Breast epithelium (tissue), 4 donors: ENCODE data around the gene CNFN. TPM values are rescaled to one million over a fixed set of nuclear protein-coding genes. Genes with fewer than 3 reads are reported as not detected.

Experiments used
- DNase-seq, 2 donors: peaks; one replicate each; pipeline ENCODE4 v3.0.0-alpha.2; 2019; ENCODE audit warnings: low spot score in 2 of 2
- H3K27ac ChIP-seq, 2 donors: fragments of 200-600 bp; sonication (generic) in 1 of 2; one replicate each; pipeline ENCODE4 v1.5.1; 2016 to 2019; ENCODE audit warnings: mild to moderate bottlenecking in 1 of 2
- H3K27me3 ChIP-seq, 2 donors: fragments of 200-600 bp; sonication (generic) in 1 of 2; one replicate each; pipeline versions ENCODE4 v1.5.1 to v1.6.0; 2017 to 2019; ENCODE audit warnings: control low read depth in 1 of 2, mild to moderate bottlenecking in 1 of 2
- H3K36me3 ChIP-seq: fragments of 200-600 bp; one replicate; pipeline ENCODE4 v1.5.1; 2019
- H3K4me1 ChIP-seq, 2 donors: fragments of 200-600 bp; sonication (generic); one replicate each; pipeline ENCODE4 v1.5.1; 2016 to 2019; ENCODE audit warnings: control low read depth in 1 of 2
- H3K4me3 ChIP-seq, 3 donors: fragments of 200-600 bp; sonication (generic); 1 replicate in 2 of 3; 2 replicates in 1 of 3; pipeline ENCODE4 v1.5.1; 2016 to 2019; ENCODE audit warnings: mild to moderate bottlenecking in 3 of 3, moderate library complexity in 2 of 3
- H3K9me3 ChIP-seq, 2 donors: fragments of 200-600 bp; sonication (generic) in 1 of 2; one replicate each; pipeline ENCODE4 v1.5.1; 2016 to 2019; ENCODE audit warnings: control low read depth in 1 of 2
- POLR2A ChIP-seq: fragments of 450-650 bp; IDR thresholded peaks from one replicate; pipeline ENCODE4 v1.6.1; 2016; ENCODE audit warnings: antibody characterized with exemption, mild to moderate bottlenecking, moderate library complexity
- POLR2AphosphoS5 ChIP-seq, 3 donors: sonication (generic); formaldehyde crosslinking; IDR thresholded peaks; one replicate each; pipeline ENCODE4 v1.6.1; 2017; ENCODE audit warnings: antibody characterized with exemption in 3 of 3
- intact Hi-C: fragments of 100-400 bp; cut with DNase I; formaldehyde crosslinking; loops from one replicate; pipeline ENCODE4 v1.15.1; 2023; ENCODE audit warnings: low total_unique reads
- total RNA-seq, 3 donors: library from RNA; depleted of rRNA; stranded (reverse); fragments of >200 nt; gene quantifications; one replicate each; pipeline ENCODE4 v1.1.0, GENCODE V29; 2016
- TF ChIP-seq, protein P1 (sequence below), 3 donors: fragments of 450-650 bp; IDR thresholded peaks; one replicate each; pipeline ENCODE4 v1.5.1; 2016 to 2017; ENCODE audit warnings: antibody characterized with exemption in 3 of 3, mild to moderate bottlenecking in 3 of 3, moderate library complexity in 3 of 3

The CNFN gene
- total RNA-seq, 3 donors from 2014 or later = 2.6 to 4.8 (median 3.0) TPM

DNA sequence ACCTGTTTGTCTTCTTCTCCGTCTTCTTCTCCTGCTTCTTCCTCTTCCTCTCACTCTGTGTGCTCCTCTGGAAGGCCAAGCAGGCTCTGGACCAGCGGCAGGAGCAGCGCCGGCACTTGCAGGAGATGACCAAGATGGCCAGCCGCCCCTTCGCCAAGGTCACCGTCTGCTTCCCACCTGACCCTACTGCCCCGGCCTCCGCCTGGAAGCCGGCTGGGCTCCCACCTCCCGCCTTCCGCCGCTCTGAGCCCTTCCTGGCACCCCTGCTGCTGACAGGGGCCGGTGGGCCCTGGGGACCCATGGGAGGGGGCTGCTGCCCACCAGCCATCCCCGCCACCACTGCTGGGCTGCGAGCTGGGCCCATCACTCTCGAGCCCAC, 13.9 kb downstream of the CNFN start:
- no peak for DNase-seq
- Histone ChIP-seq H3K27me3 (no peaks in the 10 kb centered on the region), H3K36me3 (no peaks in the 10 kb centered on the region), H3K4me3 (no peak overlapping the region), H3K27ac (no peak overlapping the region), H3K4me1 (no peaks in the 10 kb centered on the region), H3K9me3 (no peaks in the 10 kb centered on the region)
- TF ChIP-seq POLR2A = no peak
- TF ChIP-seq, protein P1, sequence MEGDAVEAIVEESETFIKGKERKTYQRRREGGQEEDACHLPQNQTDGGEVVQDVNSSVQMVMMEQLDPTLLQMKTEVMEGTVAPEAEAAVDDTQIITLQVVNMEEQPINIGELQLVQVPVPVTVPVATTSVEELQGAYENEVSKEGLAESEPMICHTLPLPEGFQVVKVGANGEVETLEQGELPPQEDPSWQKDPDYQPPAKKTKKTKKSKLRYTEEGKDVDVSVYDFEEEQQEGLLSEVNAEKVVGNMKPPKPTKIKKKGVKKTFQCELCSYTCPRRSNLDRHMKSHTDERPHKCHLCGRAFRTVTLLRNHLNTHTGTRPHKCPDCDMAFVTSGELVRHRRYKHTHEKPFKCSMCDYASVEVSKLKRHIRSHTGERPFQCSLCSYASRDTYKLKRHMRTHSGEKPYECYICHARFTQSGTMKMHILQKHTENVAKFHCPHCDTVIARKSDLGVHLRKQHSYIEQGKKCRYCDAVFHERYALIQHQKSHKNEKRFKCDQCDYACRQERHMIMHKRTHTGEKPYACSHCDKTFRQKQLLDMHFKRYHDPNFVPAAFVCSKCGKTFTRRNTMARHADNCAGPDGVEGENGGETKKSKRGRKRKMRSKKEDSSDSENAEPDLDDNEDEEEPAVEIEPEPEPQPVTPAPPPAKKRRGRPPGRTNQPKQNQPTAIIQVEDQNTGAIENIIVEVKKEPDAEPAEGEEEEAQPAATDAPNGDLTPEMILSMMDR (IDR thresholded peaks at IDR 0.05) = no peak
- TF ChIP-seq POLR2AphosphoS5 (IDR thresholded peaks at IDR 0.05) = no peak
- intact Hi-C loops = loop anchor here (2.0 kb wide), 1 partner anchor 63 kb away; the partner anchor contains the start of gene TMEM145

DNA sequence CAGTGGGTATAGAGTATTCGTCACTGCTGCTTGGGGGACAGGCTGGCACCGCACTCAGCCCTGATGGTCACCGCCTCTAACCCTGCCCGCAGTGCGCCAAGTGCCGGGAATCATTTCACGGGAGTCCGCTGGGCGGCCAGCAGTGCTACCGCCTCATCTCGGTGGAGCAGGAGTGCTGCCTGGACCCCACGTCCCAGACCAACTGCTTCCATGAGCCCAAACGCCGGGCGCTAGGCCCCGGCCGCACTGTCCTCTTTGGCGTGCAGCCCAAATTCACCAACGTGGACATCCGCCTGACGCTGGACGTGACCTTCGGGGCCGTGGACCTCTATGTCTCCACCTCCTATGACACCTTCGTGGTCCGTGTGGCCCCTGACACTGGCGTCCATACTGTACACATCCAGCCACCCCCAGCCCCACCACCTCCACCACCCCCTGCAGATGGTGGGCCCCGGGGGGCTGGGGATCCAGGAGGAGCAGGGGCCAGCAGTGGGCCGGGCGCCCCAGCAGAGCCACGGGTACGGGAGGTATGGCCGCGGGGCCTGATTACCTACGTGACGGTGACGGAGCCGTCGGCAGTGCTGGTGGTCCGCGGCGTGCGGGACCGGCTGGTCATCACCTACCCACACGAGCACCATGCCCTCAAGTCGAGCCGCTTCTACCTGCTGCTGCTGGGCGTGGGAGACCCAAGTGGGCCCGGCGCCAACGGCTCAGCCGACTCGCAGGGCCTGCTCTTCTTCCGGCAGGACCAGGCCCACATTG, 14.5 kb downstream of the CNFN start:
- TF ChIP-seq, protein P1 (IDR thresholded peaks at IDR 0.05) = no peak
- TF ChIP-seq POLR2AphosphoS5 (IDR thresholded peaks at IDR 0.05) = no peak
- Histone ChIP-seq H3K27me3 (no peaks in the 10 kb centered on the region), H3K4me3 (no peak overlapping the region), H3K36me3 (no peaks in the 10 kb centered on the region), H3K4me1 (no peaks in the 10 kb centered on the region), H3K9me3 (no peaks in the 10 kb centered on the region), H3K27ac (no peak overlapping the region)
- intact Hi-C loops = loop anchor here (2.0 kb wide), 1 partner anchor 63 kb away; the partner anchor contains the start of gene TMEM145
- DNase-seq = no peak

DNA sequence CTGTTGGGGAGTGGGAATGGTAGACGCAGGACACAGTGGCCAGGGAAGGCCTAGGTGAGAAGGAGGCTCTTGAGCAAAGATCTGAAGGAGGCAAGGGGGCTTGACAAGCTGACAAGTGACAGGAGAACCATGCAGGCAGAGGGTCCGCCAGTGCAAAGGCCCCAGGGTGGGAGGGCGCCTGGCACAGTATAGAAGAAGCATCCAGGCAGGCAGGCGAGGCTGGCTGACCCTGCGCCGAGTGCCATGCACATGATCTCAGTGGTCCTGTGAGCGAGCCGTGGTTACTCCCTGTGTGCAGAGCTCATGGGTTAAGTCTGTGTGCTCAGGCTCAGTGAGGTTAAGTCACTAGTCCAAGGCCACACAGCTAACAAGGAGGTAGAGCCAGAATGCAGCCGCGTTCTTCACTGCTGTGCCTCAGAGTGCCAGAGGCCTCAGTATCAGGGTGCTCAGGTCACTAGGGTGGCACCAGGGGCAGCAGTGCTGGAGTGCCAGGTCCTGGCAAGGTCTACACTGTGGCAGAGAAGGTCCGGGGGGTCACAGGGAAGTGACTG, 15.2 kb downstream of the CNFN start:
- Histone ChIP-seq H3K4me1 (no peaks in the 10 kb centered on the region), H3K27me3 (no peaks in the 10 kb centered on the region), H3K9me3 (no peaks in the 10 kb centered on the region), H3K27ac (no peak overlapping the region), H3K36me3 (no peaks in the 10 kb centered on the region), H3K4me3 (no peak overlapping the region)
- DNase-seq = no peak
- intact Hi-C loops = no loop called here
- TF ChIP-seq POLR2AphosphoS5 (IDR thresholded peaks at IDR 0.05) (no peak), POLR2A (no peak)
- TF ChIP-seq, protein P1 (IDR thresholded peaks at IDR 0.05) = no peak

DNA sequence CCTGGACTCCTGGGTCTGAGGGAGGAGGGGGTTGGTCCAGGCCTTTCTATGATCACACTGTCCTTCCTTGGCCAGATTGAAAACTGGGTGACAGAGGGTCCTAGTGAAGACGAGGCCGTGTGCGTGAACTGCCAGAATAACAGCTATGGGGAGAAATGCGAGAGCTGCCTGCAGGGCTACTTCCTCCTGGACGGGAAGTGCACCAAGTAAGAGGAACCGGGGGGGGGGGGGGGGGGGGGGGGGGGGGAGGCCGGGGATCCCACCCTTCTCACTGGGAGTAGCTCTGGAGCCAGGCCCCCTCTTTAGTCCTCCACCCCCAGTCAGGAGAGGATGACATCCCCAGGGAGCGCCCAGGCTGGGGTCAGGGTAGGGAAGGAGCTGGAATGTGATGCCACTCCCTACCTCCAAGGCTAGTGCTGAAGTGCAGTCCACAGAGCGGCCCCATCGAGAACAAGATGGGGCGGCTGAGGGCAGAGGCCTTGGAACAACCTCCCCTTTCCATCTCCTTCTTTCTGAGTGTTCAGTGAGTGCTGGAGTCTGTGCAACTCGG, 19.4 kb downstream of the CNFN start:
- H3K27me3 ChIP-seq = no peaks in the 10 kb centered on the region
- no peaks in the 10 kb centered on the region for H3K4me1 ChIP-seq
- intact Hi-C loops = no loop called here
- no peak overlapping the region for H3K4me3 ChIP-seq
- TF ChIP-seq POLR2A = no peak
- TF ChIP-seq POLR2AphosphoS5 (IDR thresholded peaks at IDR 0.05) = no peak
- TF ChIP-seq, protein P1 (IDR thresholded peaks at IDR 0.05) = no peak
- no peaks in the 10 kb centered on the region for H3K9me3 ChIP-seq
- no peak for DNase-seq
- H3K36me3 ChIP-seq = no peaks in the 10 kb centered on the region
- H3K27ac ChIP-seq = no peak overlapping the region

DNA sequence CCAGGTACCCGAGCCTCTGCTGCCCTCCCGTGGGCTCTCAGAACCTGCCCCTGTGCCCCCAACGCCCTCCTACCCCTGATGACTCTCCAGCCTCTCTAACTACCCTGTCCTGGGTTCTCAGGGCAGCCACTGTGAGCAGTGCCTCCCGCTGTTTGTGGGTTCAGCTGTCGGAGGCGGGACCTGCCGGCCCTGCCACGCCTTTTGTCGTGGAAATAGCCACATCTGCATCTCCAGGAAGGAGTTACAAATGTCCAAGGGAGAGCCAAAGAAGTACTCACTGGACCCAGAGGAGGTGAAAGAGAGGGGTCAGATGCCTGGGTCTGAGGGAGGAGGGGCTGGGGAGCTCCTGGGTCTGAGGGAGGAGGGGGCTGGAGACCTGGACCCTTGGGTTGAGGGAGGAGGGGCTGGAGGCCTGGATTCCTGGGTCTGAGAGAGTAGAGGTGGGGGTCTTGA, 20.0 kb downstream of the CNFN start:
- no peaks in the 10 kb centered on the region for H3K27me3 ChIP-seq
- H3K4me3 ChIP-seq = no peak overlapping the region
- no peaks in the 10 kb centered on the region for H3K4me1 ChIP-seq
- H3K27ac ChIP-seq = no peak overlapping the region
- DNase-seq = no peak
- TF ChIP-seq POLR2A (no peak), POLR2AphosphoS5 (IDR thresholded peaks at IDR 0.05) (no peak)
- TF ChIP-seq, protein P1 (IDR thresholded peaks at IDR 0.05) = no peak
- no peaks in the 10 kb centered on the region for H3K9me3 ChIP-seq
- no peaks in the 10 kb centered on the region for H3K36me3 ChIP-seq
- intact Hi-C loops = no loop called here
